COLO829 (cell line): ENCODE measurements around the gene VPS9D1.
A peak's percentile ranks its signal among the peaks of the same experiment; 100 is the strongest.
"Not testable (repeated sequence)": the region's sequence is repeated elsewhere in the genome, so short reads cannot be mapped to it uniquely, and the experiment has no call there.

ENCODE experiments used
- DNase-seq: peaks from one replicate; pipeline ENCODE4 v3.0.0; 2012; ENCODE audit warnings: low spot score

Gene VPS9D1

GRCh38 chr16:89664238-89664637 is 56.5 kb downstream of the VPS9D1 start:
- DNase-seq: not testable (repeated sequence)

DNA sequence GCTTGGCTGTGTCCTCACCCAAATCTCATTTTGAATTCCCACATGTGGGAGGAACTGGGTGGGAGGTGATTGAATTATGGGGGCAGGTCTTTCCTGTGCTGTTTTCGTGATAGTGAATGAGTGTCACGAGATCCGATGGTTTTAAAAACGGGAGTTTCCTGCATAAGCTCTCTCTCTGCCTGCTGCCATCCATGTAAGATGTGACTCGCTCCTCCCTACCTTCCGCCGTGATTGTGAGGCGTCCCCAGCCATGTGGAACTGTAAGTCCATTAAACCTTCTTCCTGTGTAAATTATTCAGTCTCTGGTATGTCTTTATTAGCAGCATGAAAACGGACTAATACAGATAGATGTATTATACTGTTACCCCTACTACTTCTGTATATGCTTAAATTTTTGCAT is 59.5 kb downstream of the VPS9D1 start:
- DNase-seq: no peak

DNA sequence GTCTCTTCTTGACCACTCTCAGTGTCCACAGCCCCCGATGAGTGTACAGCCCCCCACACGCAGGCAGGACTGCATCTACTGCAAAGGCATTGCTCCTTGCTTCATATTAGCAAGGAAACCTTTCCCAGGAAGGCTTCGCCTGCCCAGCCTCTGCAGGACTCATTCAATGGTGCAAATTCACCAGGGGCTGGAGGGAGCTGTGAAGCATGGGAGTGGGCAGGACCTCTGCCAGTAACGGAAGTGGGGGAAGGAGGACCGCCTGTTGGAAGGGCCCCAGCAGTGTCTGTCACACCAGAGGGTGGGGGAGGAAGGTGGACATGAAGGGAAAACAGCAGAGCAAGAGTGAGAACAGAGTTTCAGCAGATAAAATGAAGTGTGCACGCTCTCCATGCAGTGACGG is 60.6 kb downstream of the VPS9D1 start:
- DNase-seq: no peak

DNA sequence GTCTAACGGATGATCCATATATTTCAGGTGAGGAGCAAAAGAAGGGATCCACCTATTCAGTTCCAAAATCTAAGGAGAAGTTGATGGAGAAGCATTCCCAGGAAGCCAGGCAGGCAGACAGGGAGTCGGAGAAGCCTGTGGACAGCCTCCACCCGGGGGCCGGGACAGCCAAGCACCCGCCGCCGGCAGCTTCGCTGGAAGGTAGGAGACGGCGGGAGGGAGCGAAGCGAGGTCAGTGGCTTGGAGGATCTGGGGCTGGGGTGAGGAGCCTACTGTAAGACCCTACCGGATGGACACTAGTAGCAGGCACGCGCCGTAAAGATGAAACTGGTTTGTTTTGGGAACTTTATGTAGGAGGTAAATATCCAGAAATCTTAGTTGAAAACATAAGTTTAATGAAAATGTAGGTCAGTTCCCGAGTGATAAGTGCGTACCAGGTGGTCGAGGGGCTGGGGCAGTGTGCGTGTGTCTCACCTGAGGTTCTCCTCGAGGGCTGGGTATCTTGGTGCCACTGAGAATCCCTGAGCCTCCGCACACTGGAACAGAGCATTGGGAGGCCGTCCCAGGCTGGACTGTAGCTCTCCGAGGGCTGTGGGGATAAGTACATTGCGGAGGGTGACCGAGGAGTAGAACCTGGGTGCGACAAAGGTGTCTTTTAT is 62.3 kb downstream of the VPS9D1 start:
- DNase-seq: peak; percentile 1

GRCh38 chr16:89657442-89658220 is 63.1 kb downstream of the VPS9D1 start, which contains the start of the genes CHMP1A and SPATA33:
TSS of gene CHMP1A (minus strand) at chr16:89657708. CDS start at chr16:89657588, 120 bp downstream.
TSS of gene SPATA33 (plus strand) at chr16:89657836. CDS start at chr16:89657912, 76 bp downstream.
- peak; percentile 84 for DNase-seq
